Fibroblast of skin of abdomen (primary cell): Measurements from ENCODE around the gene SEMA4D.
A peak's percentile ranks its signal among the peaks of the same experiment; 100 is the strongest.
"Not testable (repeated sequence)": the region's sequence is repeated elsewhere in the genome, so short reads cannot be mapped to it uniquely, and the experiment has no call there.

Experiments used
- DNase-seq: peaks from one replicate; pipeline ENCODE4 v3.0.0-alpha.2; 2013

SEMA4D gene

DNA sequence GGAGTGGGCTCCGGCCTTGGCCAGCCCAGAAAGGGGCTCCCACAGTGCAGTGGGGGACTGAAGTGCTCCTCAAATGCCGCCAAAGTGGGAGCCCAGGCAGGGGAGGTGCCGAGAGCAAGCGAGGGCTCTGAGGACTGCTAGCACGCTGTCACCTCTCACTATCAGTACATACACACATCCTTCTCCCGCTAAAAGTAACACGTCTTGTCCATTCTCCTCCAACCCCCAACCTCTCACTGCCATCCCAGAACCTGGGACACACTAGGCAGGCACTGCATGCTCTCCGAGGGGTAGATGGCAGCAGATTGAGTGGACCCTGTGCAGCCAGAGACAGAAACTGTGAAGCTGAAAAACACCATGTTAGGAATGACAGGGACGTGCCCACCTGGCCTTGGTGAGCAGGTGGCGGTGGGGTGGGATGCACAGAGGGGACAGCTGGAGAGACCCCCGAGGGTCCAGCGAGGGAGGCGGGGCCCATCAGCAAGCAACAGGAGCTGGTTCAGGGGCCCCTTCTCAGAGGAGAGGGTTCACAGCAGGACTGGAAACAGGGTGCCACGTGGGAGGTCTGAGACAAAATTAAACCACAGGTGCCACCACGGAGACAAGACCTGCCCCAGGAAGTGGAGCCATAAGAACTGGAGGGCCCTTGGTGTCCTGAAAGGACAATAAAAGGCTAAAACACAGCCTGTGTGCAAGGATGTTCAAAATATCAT lies 16.9 kb downstream of the SEMA4D start:
- DNase-seq, result no peak

DNA sequence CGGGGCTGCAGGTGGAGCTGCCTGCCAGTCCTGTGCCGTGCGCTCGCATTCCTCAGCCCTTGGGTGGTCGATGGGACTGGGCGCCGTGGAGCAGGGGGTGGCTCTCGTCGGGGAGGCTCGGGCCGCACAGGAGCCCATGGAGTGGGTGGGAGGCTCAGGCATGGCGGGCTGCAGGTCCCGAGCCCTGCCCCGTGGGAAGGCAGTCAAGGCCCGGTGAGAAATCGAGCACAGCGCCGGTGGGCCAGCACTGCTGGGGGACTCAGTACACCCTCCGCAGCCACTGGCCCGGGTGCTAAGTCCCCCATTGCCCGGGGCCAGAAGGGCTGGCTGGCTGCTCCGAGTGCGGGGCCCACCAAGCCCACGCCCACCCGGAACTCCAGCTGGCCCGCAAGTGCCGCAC lies 17.5 kb downstream of the SEMA4D start:
- not testable (repeated sequence) for DNase-seq

DNA sequence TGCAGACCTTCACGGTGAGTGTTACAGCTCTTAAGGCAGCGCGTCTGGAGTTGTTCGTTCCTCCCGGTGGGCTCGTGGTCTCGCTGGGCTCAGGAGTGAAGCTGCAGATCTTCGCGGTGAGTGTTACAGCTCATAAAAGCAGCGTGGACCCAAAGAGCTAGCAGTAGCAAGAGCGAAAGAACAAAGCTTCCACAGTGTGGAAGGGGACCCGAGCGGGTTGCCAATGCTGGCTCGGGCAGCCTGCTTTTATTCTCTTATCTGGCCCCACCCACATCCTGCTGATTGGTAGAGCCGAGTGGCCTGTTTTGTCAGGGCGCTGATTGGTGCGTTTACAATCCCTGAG lies 18.3 kb downstream of the SEMA4D start:
- not testable (repeated sequence) for DNase-seq

DNA sequence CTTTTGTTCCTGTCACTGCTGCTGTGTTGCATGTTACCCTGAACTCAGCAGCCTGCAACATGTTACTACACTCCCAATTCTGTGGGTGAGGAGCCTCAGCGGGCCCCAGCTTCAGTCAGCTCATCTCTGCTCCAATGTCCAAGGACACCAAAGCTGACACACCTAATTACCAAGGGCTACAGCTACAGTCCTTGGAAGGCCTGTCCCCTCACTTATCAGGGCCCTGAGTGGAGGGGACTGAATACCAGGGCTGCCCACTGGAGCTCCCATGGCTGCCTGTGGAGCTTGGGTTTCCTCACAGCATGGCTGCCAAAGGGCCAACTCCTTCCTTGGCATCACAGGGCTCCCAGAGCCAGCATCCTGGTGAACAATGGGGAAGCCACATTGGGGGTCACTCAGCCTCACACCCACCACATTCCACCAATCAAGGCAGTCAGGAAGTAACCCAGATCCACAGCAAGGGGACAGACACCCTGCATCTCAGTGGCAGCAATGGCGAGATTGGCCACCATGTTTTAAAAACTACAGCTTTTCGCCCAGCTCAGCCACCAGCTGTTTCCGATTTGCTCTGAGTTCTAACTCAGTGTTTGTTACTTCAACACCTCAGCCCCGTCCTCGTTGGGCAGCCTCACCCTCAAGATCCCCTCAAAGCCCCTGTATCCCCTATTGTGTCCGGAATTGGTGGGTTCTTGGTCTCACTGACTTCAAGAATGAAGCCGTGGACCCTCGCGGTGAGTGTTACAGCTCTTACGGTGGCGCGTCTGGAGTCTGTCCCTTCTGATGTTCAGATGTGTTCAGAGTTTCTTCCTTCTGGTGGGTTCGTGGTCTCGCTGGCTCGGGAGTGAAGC lies 18.9 kb downstream of the SEMA4D start:
- DNase-seq, result no peak

DNA sequence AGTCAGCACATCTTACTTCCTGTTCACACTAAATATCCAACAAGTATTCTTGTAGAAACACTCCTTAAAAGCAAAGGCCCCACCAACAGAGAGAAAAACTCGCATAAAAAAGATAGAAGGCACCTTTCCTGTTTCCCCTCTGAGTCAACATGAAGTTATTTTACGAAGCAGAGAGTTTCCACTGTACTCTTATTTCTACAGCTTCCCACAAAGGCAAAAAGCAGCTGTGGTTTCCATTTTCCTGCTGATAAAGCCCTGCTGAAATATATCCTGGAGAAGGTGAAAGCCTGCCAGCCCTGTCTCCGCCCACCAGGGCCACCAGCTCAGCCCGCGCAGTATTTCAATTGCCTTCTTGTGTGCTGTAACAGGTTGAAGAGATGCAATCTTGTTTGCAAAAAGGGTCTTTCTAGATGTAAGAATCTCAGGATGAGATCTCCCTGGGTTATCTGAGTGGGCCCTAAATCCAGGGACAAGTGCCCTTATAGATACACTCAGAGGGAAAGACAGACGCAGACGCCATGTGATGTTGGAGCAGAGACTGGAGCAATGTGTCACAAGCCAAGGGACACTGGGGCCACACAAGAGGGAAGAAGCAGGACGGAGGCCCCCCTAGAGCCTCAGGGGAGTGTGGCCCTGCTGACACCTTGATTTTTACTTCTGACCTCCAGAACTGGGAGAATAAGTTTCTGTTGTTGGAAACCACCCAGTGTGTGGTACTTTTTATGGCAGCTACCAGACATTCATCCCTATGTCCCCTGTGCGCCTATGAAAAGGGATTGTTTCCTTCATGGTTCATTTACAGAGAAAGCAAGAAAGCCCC lies 19.9 kb downstream of the SEMA4D start:
- DNase-seq, result peak; percentile 42

DNA sequence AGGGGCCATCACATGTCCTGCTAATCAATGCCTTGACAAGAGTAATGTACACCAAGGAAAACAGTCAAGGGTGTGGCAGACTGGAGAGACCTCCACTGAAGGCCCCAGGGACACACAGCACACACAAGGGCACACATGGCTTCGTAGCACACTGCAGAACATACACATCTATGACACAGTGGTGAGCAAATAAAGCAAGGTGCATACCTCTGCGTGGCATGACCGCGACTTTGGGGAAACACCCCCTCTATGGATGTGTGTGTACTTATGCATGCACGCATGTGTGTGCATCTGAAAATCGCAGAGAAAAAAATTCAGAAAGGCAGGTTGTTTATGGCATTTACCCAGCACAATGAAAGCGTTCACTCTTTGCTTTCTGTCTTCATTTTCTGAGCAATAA lies 20.5 kb downstream of the SEMA4D start:
- DNase-seq, result no peak

DNA sequence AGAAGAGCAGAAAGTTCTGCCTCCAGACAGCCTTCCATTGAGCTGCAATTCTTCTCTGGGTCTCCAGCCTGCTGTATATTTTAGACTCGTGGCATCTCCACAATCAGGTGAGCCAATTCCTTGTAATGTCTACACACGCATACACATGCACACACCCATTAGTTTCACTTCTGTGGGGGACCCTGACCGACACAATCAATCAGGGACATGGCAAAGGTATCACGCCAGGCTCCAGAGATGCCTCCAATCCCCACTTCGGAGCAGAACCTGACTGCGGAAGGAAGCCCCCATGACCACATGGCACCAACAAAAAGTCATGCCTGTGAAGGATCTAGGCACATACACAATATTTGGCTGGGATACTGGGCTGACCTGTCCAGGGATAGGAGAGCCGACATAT lies 21.4 kb downstream of the SEMA4D start:
- no peak for DNase-seq

DNA sequence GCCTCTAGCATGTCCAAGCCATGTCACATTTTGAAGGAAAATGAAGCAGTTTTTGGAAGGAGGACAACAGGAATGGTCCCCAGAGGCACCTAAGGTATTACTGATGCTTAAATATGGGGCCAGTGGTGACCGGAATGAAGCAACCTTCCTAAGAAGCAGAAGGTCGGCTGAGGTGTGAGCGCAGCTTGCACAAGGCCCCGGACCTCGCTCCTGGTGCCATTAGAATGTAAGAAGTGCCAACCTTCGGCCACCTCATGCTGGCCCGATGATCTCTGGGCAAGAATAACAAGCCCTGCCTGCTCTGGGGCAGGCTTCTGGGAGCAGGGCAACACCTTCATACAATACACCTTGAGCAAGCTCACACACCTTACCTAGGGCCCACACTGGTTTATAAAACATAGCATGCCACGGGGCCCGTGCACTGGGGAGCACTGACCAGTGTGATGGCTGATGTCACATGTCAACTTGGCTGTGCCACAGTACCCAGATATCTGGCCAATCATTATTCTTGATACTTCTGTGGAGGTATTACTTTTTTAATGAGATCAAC lies 21.9 kb downstream of the SEMA4D start:
- DNase-seq, result no peak

DNA sequence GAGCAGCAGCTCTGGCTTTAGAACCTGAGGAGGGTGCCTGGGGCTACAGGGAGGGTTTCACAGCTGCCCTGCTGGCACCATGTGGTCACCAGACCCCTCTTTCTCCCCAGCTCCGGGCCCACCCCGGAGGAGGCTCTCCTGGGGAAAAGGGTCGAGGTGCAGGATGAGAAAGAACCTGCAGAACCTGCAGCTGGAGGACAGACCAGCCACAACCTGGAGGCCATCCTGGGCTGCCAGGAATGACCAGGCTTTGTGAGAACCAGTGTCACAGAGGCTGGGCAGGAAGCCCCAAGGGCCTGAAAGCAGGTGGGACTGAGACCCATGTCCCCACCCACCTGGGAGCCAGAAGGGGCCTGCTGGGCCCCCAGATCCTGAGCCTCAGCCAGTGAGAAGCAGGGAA lies 23.0 kb downstream of the SEMA4D start:
- DNase-seq, result no peak

DNA sequence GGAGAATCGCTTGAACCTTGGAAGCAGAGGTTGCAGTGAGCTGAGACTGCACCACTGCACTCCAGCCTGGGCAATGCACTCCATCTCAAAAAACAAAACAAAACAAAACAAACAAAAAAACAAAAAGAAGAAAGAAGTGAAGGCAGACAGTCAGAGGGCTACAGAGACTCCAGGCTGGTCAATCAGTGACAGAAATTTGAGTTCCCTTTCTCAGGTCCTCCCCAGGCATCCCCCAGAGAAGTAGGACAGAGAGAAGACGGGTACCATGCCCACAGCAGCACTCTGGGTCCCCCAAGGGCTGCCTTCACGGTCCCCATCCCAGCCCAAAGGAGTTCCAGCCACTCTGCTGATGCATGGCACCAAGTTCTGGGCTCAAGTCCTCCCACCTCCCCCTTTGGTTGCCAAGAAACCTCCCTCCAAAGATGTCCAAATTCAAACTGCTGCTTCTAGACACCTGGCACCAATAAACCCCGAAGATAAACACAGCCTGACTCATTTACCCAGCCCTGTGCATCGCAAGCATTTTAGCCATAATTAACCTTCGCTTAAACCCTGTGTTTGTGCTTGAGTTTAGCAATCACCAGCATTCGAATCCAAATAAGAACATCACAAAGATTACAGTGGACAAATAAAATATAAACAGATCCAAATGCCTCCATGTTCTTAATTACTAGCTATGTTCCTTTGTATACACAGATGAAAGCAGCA lies 24.0 kb downstream of the SEMA4D start:
- peak; percentile 59 for DNase-seq

DNA sequence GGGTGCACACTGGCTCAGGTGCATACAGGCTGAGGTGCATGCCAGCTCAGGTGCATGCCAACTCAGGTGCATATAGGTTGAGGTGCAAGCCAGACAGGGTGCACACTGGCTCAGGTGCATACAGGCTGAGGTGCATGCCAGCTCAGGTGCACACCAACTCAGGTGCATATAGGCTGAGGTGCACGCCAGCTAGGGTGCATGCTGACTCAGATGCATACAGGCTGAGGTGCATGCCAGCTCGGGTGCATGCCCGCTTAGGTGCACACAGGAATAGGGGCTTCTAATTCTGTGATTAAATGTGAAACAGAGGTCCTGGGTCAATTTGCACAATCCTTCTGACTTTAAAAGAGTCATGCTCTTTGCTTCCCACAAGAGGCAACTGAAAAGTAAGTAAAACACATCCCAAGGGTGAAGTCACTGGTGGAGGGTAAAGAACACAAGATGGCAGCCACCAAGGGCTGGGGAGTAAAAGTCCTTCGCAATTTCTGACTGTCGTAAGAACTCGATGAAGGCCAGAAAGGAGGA lies 26.1 kb downstream of the SEMA4D start:
- not testable (repeated sequence) for DNase-seq

DNA sequence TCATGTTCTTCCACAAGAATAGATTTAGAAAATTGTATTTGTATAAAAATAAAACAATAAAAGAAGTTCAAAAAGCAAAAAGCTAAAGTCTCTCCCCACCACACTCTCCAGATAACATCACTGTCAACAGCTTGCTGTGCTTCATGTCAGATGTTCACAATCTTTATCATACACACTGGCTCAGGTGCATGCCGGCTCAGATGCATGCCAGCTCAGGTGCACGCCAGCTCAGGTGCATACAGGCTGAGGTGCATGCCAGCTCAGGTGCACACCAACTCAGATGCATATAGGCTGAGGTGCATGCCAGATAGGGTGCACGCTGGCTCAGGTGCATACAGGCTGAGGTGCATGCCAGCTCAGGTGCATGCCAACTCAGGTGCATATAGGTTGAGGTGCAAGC lies 26.5 kb downstream of the SEMA4D start:
- DNase-seq, result no peak

DNA sequence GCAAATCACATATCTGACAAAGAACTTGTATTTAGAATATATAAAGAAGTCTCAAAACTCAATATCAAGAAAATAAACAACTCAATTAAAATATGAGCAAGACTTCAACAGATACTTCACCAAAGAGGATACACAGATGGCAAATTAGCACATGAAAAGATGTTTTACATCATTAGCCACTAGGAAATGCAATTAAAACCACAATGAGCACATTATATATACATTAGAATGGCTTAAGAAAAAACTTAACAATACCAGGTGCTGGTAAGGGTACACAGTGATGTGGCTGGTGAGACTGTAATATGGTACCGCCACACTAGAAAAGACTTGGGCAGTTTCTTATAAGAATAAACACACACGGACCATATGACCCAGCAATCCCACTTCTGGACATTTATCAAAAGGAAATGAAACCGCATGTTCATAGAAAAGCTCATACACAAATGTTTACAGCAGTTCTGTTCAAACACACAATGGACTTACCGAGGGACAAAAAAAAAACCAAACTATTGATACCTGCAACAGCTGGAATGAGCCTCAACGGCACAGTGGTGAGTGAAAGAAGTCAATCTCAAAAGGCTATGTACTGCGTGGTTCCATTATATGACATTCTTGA lies 27.6 kb downstream of the SEMA4D start:
- no peak for DNase-seq

DNA sequence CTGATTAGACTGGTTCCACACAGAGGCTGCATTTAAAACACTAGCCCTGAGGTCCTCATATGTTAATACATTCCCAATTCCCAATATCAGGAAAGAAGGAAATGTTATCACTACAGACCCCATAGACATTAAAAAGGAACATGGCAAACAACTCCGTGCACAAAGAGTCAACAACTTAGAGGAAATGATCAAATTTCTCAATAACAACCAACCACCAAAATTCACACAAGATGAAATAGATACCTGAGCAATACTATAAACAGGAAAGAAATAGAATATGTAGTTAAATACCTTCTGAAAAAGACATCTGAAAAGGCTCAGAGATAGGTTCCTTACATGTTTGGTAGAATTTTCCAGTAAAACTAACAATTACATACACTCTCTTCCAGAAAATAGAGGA lies 28.9 kb downstream of the SEMA4D start:
- no peak for DNase-seq

DNA sequence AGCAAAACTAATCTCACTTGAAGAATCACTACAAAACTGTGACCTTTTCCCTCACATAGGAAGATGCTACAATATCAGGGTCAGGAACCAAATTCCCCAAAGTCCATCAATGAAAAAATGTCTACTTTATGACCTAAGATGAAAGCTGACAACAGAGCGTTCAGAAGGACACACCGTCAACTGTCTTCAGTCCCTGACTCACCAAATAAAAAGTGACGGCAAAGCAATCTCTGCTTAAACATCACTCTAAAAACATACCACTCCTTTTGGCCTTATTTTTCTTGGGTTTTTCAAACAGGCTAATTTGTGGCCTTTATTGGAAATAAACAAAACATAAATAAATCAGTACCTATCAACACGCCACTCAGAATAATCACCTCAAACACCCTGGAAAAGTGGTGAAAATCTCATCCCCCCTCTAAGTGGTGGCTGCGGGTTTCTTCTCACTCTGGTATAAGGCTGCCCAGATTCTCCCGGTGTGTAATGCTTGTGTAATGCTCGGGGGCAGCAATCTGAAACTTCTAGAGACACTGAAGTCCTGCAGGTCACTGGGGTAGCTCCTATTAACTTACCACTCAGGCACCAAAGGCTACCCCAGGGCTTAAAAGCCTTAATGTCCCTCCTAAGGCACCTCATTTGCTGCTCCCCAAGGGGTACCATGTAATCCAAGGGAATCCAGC lies 29.5 kb downstream of the SEMA4D start:
- DNase-seq, result no peak

DNA sequence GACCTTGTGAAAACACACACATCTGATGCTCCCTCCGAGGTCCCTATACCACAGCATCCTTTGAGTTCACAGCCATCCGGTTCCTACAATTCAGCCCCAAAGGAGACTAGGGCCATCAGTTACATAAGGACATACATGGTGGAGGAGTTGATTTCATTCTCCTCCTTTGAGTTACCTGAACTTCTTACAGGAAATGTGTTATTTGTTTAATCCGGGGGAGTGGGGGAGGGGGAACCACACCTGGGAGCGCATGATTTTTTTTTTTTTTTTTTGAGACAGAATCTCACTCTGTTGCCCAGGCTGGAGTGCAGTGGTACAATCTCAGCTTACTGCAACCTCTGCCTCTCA lies 30.7 kb downstream of the SEMA4D start:
- no peak for DNase-seq

DNA sequence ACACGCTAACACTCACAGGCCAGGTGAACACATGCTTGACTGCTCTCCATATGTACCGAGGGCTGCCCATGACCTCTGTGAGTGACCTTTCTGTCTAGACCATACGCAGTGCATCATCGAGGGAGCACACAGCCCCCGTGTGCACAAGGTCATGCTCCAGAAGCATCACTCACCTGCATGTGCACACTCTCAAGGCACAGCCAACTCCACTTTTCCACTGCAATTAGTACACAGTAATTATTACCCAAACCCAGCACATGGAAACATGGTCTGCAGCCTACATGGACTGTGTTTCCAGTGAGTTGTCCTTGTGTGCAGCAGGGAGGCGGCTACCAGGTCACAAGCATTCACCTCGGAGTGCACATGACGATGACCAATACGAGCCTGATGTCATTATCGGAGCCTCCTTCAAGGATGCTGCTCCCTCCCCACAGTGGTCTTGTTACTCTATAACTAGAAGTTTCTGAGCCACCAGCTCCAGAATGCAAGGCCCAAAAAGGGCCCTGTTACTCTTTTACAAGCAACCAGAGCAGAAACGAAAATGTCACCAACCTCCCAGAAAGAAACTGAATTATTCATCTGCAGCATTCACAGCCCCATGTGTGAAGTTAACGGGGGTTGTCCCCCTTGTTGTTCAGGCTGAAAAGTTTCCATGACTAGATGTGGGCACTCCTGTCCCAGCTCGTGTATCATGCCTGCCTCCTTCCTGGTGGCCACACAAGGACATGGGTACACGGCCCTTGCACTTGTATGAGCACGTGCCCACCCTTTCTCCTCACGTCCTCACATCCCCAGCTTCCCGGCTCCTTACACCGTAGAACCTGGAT lies 31.2 kb downstream of the SEMA4D start:
- DNase-seq, result no peak

DNA sequence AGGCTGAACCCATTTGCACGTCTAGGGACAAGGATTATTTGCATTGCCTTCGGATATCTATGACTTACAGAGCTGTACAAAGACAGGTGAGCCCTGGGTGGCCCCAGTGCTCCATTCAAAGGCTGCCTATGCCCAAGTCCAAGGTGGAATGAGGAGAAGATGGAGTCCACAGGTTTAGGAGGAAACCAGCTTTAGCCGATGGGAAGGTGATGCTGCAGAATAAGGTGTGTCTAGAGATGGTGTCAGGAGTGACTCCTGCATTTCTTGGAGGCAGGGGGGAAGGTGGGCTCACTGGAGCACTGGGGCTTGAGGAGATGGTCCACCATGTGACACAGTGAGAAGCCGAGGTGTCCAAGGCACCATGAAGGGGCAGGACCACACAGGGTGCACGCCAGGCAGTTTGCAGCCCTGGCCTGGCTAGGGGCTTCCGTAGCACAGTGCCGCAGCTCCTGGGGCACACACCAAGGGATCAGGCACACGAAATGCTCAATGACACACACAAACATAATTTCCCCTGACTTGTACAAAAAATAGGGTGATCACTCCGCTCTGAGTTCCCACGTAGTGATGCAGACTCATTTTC lies 32.1 kb downstream of the SEMA4D start:
- no peak for DNase-seq

DNA sequence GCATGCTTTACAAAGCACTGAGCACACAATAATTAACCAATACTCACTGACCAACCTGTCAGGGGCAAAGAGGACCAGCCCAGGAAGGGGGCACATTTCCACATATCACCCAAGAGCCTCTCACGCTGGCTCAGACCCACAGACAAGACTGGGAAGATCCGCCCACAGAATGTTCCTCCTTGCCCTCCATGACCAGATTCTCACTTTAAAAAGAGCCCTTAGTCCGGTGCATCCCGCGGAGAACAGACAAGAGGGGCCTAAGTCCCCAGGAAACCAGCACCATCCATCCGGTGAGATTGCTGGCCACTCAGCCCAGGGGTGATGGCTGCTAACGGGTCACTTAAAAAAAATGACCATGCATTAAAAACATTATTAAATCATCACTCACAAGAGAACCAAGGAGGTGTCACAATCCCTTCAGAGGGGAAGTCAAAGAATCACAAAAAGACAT lies 32.9 kb downstream of the SEMA4D start:
- no peak for DNase-seq
